ENCODE results near the gene CCR5AS.

The CCR5AS gene

DNA sequence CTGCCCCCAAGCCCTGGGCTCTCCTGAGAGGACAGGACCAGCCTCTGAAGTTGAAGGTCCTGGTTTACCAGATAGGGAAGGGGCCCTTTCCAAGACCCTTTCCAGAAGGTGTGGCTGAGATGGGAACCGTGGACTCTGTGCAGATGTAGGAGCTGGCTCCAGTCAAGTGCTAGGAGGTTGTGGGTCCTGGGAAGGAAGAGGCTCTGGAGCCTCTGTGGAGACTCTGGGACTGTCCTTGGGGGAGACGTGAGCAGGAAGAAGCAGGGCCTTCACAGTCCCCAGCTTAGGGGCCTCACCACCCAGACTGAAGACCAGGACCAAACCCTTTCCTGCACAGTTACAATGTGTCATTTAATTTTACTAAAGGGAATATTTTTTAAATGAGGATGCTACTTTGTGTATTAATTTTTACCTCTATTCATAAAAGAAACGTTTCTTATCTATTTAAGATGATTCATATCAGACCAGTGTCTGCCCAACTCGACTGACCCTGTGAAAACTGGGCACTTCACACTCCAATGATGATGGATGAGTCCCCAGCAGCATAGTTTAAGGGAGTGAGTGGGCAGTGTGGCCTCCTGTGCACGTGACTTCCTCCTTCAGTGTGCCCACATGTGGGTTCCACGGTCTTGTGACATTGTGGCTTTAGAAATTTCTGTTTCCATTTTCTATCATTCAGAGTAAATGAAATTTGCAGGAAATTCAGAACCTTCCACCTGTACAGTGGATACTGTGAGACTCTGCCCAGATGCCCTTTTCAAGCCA lies 10.9 kb downstream of the CCR5AS start:
- Histone ChIP-seq H3K79me2 (no peaks in the 10 kb centered on the region), H3K4me2 (no peak overlapping the region), H3K9me2 (replicated peaks; ENCODE audit: insufficient read depth) (no peaks in the 10 kb centered on the region), H4K20me1 (ENCODE audit: insufficient read depth, poor library complexity, severe bottlenecking) (no peaks in the 10 kb centered on the region), H2AFZ (no peak overlapping the region), H3K9me3 (ENCODE audit: low read depth) (no peaks in the 10 kb centered on the region), H3K36me3 (replicated peaks; ENCODE audit: insufficient read depth, low read depth) (no peaks in the 10 kb centered on the region), H3K4me1 (ENCODE audit: insufficient read depth) (no peaks in the 10 kb centered on the region), H3K27ac (no peak overlapping the region), H3K4me3 (no peak overlapping the region), H3K27me3 (peaks cover 16% of the 10 kb centered on the region)
- WGBS (ENCODE audit: low lambda C conversion rate, missing lambda C conversion rate) = 82% methylated on average over 6 of the region's 6 CpGs
- no peak for TF ChIP-seq EZH2 (IDR thresholded peaks at IDR 0.05; ENCODE audit: borderline replicate concordance)
- no peak for TF ChIP-seq EZH2phosphoT487 (IDR thresholded peaks at IDR 0.05; ENCODE audit: low read depth, severe bottlenecking, unreplicated experiment)
- TF ChIP-seq, protein P1, sequence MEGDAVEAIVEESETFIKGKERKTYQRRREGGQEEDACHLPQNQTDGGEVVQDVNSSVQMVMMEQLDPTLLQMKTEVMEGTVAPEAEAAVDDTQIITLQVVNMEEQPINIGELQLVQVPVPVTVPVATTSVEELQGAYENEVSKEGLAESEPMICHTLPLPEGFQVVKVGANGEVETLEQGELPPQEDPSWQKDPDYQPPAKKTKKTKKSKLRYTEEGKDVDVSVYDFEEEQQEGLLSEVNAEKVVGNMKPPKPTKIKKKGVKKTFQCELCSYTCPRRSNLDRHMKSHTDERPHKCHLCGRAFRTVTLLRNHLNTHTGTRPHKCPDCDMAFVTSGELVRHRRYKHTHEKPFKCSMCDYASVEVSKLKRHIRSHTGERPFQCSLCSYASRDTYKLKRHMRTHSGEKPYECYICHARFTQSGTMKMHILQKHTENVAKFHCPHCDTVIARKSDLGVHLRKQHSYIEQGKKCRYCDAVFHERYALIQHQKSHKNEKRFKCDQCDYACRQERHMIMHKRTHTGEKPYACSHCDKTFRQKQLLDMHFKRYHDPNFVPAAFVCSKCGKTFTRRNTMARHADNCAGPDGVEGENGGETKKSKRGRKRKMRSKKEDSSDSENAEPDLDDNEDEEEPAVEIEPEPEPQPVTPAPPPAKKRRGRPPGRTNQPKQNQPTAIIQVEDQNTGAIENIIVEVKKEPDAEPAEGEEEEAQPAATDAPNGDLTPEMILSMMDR (IDR thresholded peaks at IDR 0.05; ENCODE audit: poor library complexity) = no peak
- no peak for DNase-seq (ENCODE audit: low spot score)

DNA sequence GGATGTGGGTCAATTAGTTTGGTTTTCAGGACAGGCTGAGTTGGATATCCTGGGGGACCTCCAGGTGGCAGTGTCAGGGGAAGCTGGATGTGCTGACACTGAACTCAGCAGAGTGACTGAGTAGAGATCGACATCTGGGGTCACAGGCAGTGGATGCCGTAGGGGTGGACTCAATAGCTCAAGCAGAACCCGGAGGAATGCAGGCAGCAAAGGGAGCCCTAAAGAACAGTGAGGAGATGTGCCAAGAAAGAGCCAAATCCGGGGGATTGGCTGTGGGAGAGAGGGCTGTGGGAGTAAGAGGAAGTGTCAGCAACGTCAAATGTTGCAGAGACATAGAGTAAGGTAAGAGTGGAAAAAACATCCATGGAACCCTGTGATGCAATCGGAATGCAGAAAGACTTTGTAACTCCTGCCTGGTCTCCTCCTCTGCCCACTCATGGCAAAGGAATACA lies 11.6 kb downstream of the CCR5AS start:
- Histone ChIP-seq H3K79me2 (no peaks in the 10 kb centered on the region), H3K4me2 (no peak overlapping the region), H2AFZ (no peak overlapping the region), H3K9me3 (ENCODE audit: low read depth) (no peaks in the 10 kb centered on the region), H3K27me3 (peaks cover 16% of the 10 kb centered on the region), H3K27ac (no peak overlapping the region), H3K9me2 (replicated peaks; ENCODE audit: insufficient read depth) (no peaks in the 10 kb centered on the region), H3K4me3 (no peak overlapping the region), H4K20me1 (ENCODE audit: insufficient read depth, poor library complexity, severe bottlenecking) (no peaks in the 10 kb centered on the region), H3K36me3 (replicated peaks; ENCODE audit: insufficient read depth, low read depth) (no peaks in the 10 kb centered on the region), H3K4me1 (ENCODE audit: insufficient read depth) (no peaks in the 10 kb centered on the region)
- WGBS (ENCODE audit: low lambda C conversion rate, missing lambda C conversion rate) = 82% methylated on average over 6 of the region's 6 CpGs
- no peak for TF ChIP-seq EZH2 (IDR thresholded peaks at IDR 0.05; ENCODE audit: borderline replicate concordance)
- TF ChIP-seq EZH2phosphoT487 (IDR thresholded peaks at IDR 0.05; ENCODE audit: low read depth, severe bottlenecking, unreplicated experiment) = no peak
- TF ChIP-seq, protein P1 (IDR thresholded peaks at IDR 0.05; ENCODE audit: poor library complexity) = no peak
- DNase-seq (ENCODE audit: low spot score) = peak; percentile 27

DNA sequence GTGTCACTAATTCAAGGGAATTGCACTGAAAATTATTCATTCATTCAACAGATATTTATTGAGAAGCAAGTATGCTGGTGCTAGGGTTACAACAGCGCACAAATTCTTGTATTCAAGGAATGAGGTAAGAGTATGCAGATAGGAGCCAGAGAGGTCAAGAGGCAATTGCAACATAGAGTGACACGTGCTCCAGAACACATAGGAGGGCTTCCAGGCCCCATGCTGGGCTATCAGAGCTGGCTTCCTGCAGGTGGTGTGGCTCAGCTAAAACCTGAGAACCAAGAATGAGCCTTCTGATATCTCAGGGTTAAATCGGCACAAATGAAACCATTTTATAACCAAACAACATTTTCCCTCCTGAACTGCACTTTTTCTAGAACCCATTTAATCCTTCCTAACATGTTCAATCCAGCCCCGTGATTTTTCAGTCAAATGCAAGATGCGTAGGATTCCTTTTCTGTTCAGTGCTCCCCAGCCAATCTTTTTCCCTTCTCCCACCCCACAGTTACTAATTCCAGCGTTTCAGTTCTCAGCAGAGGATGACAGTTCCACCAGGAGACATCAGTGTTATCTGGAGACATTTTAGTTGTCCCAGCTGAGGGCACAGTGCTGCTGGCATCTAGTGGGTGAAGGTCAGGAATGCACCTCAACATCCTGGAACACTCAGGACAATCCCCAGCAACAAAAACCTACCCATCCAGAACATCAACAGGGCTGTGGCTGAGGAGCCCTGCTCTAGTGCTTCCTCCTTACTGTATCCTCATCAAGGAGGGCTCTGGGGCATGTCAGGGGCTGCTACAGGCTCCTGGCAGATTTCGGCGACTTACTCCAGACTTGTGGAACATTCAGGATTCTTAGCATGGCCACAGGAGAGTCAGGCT lies 13.1 kb downstream of the CCR5AS start:
- Histone ChIP-seq H3K9me2 (replicated peaks; ENCODE audit: insufficient read depth) (no peaks in the 10 kb centered on the region), H3K4me3 (no peak overlapping the region), H3K27me3 (peaks cover 18% of the 10 kb centered on the region), H3K79me2 (no peaks in the 10 kb centered on the region), H3K36me3 (replicated peaks; ENCODE audit: insufficient read depth, low read depth) (no peaks in the 10 kb centered on the region), H4K20me1 (ENCODE audit: insufficient read depth, poor library complexity, severe bottlenecking) (no peaks in the 10 kb centered on the region), H3K9me3 (ENCODE audit: low read depth) (no peaks in the 10 kb centered on the region), H2AFZ (no peak overlapping the region), H3K4me1 (ENCODE audit: insufficient read depth) (no peaks in the 10 kb centered on the region), H3K4me2 (no peak overlapping the region), H3K27ac (no peak overlapping the region)
- TF ChIP-seq, protein P1 (IDR thresholded peaks at IDR 0.05; ENCODE audit: poor library complexity) = no peak
- TF ChIP-seq EZH2phosphoT487 (IDR thresholded peaks at IDR 0.05; ENCODE audit: low read depth, severe bottlenecking, unreplicated experiment) (no peak), EZH2 (IDR thresholded peaks at IDR 0.05; ENCODE audit: borderline replicate concordance) (no peak)
- DNase-seq (ENCODE audit: low spot score) = no peak
- WGBS (ENCODE audit: low lambda C conversion rate, missing lambda C conversion rate) = 74% methylated on average over 8 of the region's 8 CpGs

Measured in hepatocyte (in vitro differentiated cells).